IMR-90 (cell line): ENCODE measurements around the gene MSH3. TPM values are rescaled to one million over a fixed set of nuclear protein-coding genes. Genes with fewer than 3 reads are reported as not detected.

ENCODE experiments used
- ATAC-seq: fragments of 200-7000 bp; cut with Tn5 transposase; 2 replicates; pipeline ENCODE4 v1.9.1; 2020; ENCODE audit warnings: low read depth, mild to moderate bottlenecking, moderate library complexity
- BruUV-seq: library from RNA; stranded (reverse); fragments of 400-500 nt; replicated peaks from 2 replicates; lab custom pipeline; 2021; lab: Mats Ljungman, UMichigan
- CTCF ChIA-PET: fragments of 300-600 bp; formaldehyde crosslinking; extraction: SDS; loops from one replicate; lab custom pipeline; 2021; ENCODE audit warnings: antibody characterized with exemption; lab: Yijun Ruan, JAX
- POLR2A ChIA-PET: fragments of 300-600 bp; sonication (Branson Sonifier 250); formaldehyde crosslinking; loops from one replicate; lab custom pipeline; 2022; ENCODE audit warnings: antibody characterized with exemption; ENCODE audit not compliant: unreplicated experiment; lab: Charles Lee
- DNase-seq: peaks from one replicate; pipeline ENCODE4 v3.0.0; 2013
- H2AFZ ChIP-seq: replicated peaks from 2 replicates; pipeline ENCODE3; 2013; ENCODE audit warnings: low read length, mild to moderate bottlenecking; ENCODE audit not compliant: poor library complexity
- H2AK5ac ChIP-seq: 2 replicates; pipeline ENCODE4 v1.6.1; 2013; ENCODE audit warnings: low read depth, low read length, inconsistent platforms
- H2AK9ac ChIP-seq: replicated peaks from 2 replicates; pipeline ENCODE3; 2013; ENCODE audit warnings: mild to moderate bottlenecking, low read depth, low read length, moderate library complexity; ENCODE audit not compliant: poor library complexity
- H2BK120ac ChIP-seq: 2 replicates; pipeline ENCODE4 v1.6.1; 2013; ENCODE audit warnings: low read depth, low read length, inconsistent platforms
- H2BK15ac ChIP-seq: 3 replicates; pipeline ENCODE4 v1.6.1; 2013; ENCODE audit warnings: low read depth, low read length, inconsistent platforms
- H2BK20ac ChIP-seq: 2 replicates; pipeline ENCODE4 v1.6.1; 2013; ENCODE audit warnings: low read depth, mild to moderate bottlenecking, inconsistent platforms, low read length, moderate library complexity
- H2BK5ac ChIP-seq: 2 replicates; pipeline ENCODE4 v1.6.1; 2013; ENCODE audit warnings: mild to moderate bottlenecking, low read depth, low read length, inconsistent platforms; ENCODE audit not compliant: poor library complexity, severe bottlenecking
- H3K14ac ChIP-seq: replicated peaks from 2 replicates; pipeline ENCODE4 v1.6.1; 2013; ENCODE audit warnings: low read depth, low read length, inconsistent platforms
- H3K18ac ChIP-seq: 2 replicates; pipeline ENCODE4 v1.6.1; 2013; ENCODE audit warnings: low read depth, low read length, control low read depth
- H3K23ac ChIP-seq: 2 replicates; pipeline ENCODE4 v1.6.1; 2013; ENCODE audit warnings: low read depth, low read length, inconsistent platforms
- H3K27ac ChIP-seq: 2 replicates; pipeline ENCODE4 v1.5.1; 2013; ENCODE audit warnings: mild to moderate bottlenecking, control low read depth, low read length; ENCODE audit not compliant: insufficient read depth
- H3K27me3 ChIP-seq: 2 replicates; pipeline ENCODE4 v1.6.1; 2013; ENCODE audit warnings: low read length; ENCODE audit not compliant: control insufficient read depth, insufficient read depth
- H3K36me3 ChIP-seq: 2 replicates; pipeline ENCODE4 v1.6.1; 2013; ENCODE audit warnings: low read length, mixed read lengths; ENCODE audit not compliant: control insufficient read depth, insufficient read depth
- H3K4ac ChIP-seq: 2 replicates; pipeline ENCODE4 v1.6.1; 2013; ENCODE audit warnings: low read depth, low read length, inconsistent platforms
- H3K4me1 ChIP-seq: 2 replicates; pipeline ENCODE4 v1.6.1; 2013; ENCODE audit warnings: low read length, mixed read lengths; ENCODE audit not compliant: control insufficient read depth, insufficient read depth
- H3K4me2 ChIP-seq: 2 replicates; pipeline ENCODE4 v1.6.1; 2013; ENCODE audit warnings: low read depth, mild to moderate bottlenecking, control low read depth, low read length, moderate library complexity
- H3K4me3 ChIP-seq: 2 replicates; pipeline ENCODE4 v1.5.1; 2013; ENCODE audit warnings: low read depth, mild to moderate bottlenecking, control low read depth, low read length, moderate library complexity; ENCODE audit not compliant: insufficient read depth
- H3K56ac ChIP-seq: 2 replicates; pipeline ENCODE4 v1.6.1; 2013; ENCODE audit warnings: low read length, inconsistent platforms; ENCODE audit not compliant: insufficient read depth; ENCODE audit errors: extremely low read depth
- H3K79me1 ChIP-seq, 2 experiments: 2 replicates each; pipeline ENCODE4 v1.6.1; 2013; ENCODE audit warnings: low read length in 2 of 2, inconsistent platforms in 1 of 2, low read depth in 1 of 2
- H3K9ac ChIP-seq: 2 replicates; pipeline ENCODE4 v1.6.1; 2013; ENCODE audit warnings: low read depth, low read length, control low read depth
- H3K9me1 ChIP-seq: 2 replicates; pipeline ENCODE4 v1.6.1; 2013; ENCODE audit warnings: low read length, inconsistent platforms; ENCODE audit not compliant: insufficient read depth
- H3K9me3 ChIP-seq: 2 replicates; pipeline ENCODE4 v1.6.1; 2013; ENCODE audit warnings: low read length; ENCODE audit not compliant: control insufficient read depth, insufficient read depth
- H4K20me1 ChIP-seq: 2 replicates; pipeline ENCODE4 v1.6.1; 2013; ENCODE audit warnings: low read length, inconsistent platforms; ENCODE audit not compliant: insufficient read depth
- H4K5ac ChIP-seq: 2 replicates; pipeline ENCODE4 v1.6.1; 2013; ENCODE audit warnings: mild to moderate bottlenecking, low read depth, low read length, control low read depth
- H4K8ac ChIP-seq, 2 experiments: 2 replicates each; pipeline ENCODE4 v1.6.1; 2013; ENCODE audit warnings: low read depth in 2 of 2, low read length in 2 of 2, control low read depth in 1 of 2, inconsistent platforms in 1 of 2
- H4K91ac ChIP-seq: 2 replicates; pipeline ENCODE4 v1.6.1; 2013; ENCODE audit warnings: low read depth, low read length, inconsistent platforms; ENCODE audit not compliant: insufficient read depth
- CEBPB ChIP-seq: IDR thresholded peaks from 2 replicates; pipeline ENCODE4 v1.6.1; 2012; ENCODE audit warnings: low read depth, low read length, improper control_type of control experiment
- MAFK ChIP-seq: IDR thresholded peaks from 2 replicates; pipeline ENCODE4 v1.6.1; 2012; ENCODE audit warnings: low read depth, low read length, improper control_type of control experiment
- MAZ ChIP-seq: IDR thresholded peaks from 2 replicates; pipeline ENCODE4 v1.6.1; 2012; ENCODE audit warnings: low read depth, mild to moderate bottlenecking, low read length, improper control_type of control experiment, moderate library complexity, borderline replicate concordance
- MXI1 ChIP-seq: IDR thresholded peaks from 2 replicates; pipeline ENCODE4 v1.6.1; 2012; ENCODE audit warnings: low read depth, mild to moderate bottlenecking, low read length, moderate library complexity, borderline replicate concordance
- NFE2L2 ChIP-seq: fragments of 150-350 bp; IDR thresholded peaks from 2 replicates; pipeline ENCODE4 v1.6.1; 2016; ENCODE audit warnings: low read depth, mild to moderate bottlenecking, low read length
- RCOR1 ChIP-seq: IDR thresholded peaks from 2 replicates; pipeline ENCODE4 v1.6.1; 2012; ENCODE audit warnings: mild to moderate bottlenecking, low read length, improper control_type of control experiment; ENCODE audit not compliant: insufficient replicate concordance
- RFX5 ChIP-seq: IDR thresholded peaks from 2 replicates; pipeline ENCODE4 v1.8.0; 2012; ENCODE audit warnings: low read depth, mild to moderate bottlenecking, low read length, moderate library complexity
- SMC3 ChIP-seq: fragments of 150-350 bp; IDR thresholded peaks from 2 replicates; pipeline ENCODE4 v1.6.1; 2016; ENCODE audit warnings: low read depth, mild to moderate bottlenecking, antibody characterized with exemption, low read length, moderate library complexity
- WGBS, 2 experiments: methylation state at CpG; one replicate each; pipeline versions ENCODE4 v1.1.5 to v1.1.7; 2013; ENCODE audit warnings: missing lambda C conversion rate in 2 of 2; ENCODE audit not compliant: insufficient read length in 1 of 2; ENCODE audit errors: extremely low coverage in 2 of 2; 5-methylcytosine and 5-hydroxymethylcytosine counted together
- dilution Hi-C: fragments of 300-500 bp; cut with HindIII; formaldehyde crosslinking; loops from one replicate; pipeline ENCODE4 v1.14.3; 2018; ENCODE audit warnings: low sequenced_read_pairs; ENCODE audit not compliant: unreplicated experiment
- in situ Hi-C: fragments of 300-500 bp; cut with MboI; formaldehyde crosslinking; loops from 3 replicates; pipeline ENCODE4 v1.14.3; 2019; ENCODE audit warnings: low sequenced_read_pairs, inconsistent platforms, mixed read lengths
- intact Hi-C: fragments of 100-400 bp; cut with micrococcal nuclease; formaldehyde crosslinking; loops from 2 replicates; pipeline ENCODE4 v1.10.0; 2022
- polyA plus RNA-seq, 3 experiments: library from polyadenylated mRNA; depleted of rRNA; stranded (reverse); fragments of >200 nt; gene quantifications; 2 replicates each; pipeline ENCODE4 v1.2.3, GENCODE V29; 2012; ENCODE audit warnings: low replicate concordance in 1 of 3
- total RNA-seq: library from RNA; depleted of rRNA; stranded (reverse); fragments of >200 nt; gene quantifications from 2 replicates; pipeline ENCODE4 v1.2.3, GENCODE V29; 2012
- TF ChIP-seq, protein P1 (sequence below): fragments of 150-350 bp; IDR thresholded peaks from 2 replicates; pipeline ENCODE4 v1.6.1; 2017; ENCODE audit warnings: mild to moderate bottlenecking, antibody characterized with exemption, low read length, low read depth
- TF ChIP-seq, protein P2 (sequence below): fragments of 150-350 bp; IDR thresholded peaks from 2 replicates; pipeline ENCODE4 v1.6.1; 2016; ENCODE audit warnings: low read depth, mild to moderate bottlenecking, low read length, moderate library complexity, borderline replicate concordance
- TF ChIP-seq, protein P3 (sequence below): conservative IDR thresholded peaks from 2 replicates; pipeline ENCODE4 v1.5.1; 2012; ENCODE audit warnings: mild to moderate bottlenecking, low read depth, low read length, improper control_type of control experiment

Gene MSH3
- total and polyA plus RNA-seq, 2 of the 4 experiments (the other 2 are of a cell fraction), result 4.6 to 13.3 TPM

DNA sequence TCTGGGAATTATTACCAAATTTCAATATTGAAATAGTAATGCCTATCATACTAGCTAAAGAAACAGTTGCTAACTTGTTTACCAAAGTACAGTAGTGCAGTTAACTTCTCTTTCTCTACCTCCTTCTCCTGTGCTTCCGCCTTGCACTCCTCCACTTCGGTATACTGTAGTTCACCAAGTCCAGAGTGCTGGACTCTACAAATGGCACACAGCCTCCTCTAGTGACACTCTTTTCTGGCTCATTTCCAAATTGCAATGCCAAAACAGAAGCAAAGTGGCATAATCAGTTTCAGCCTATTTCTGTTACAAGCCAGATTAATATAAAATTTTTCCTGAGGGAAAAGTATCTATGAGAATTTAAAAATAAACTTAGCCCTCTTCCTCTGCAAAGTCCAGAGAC lies 219.7 kb downstream of the MSH3 start:
- Histone ChIP-seq H3K4me2 (no peak overlapping the region), H4K5ac (no peak overlapping the region), H3K18ac (no peak overlapping the region), H2BK5ac (no peak overlapping the region), H3K27ac (no peak overlapping the region), H3K36me3 (peaks cover 15% of the 10 kb centered on the region), H3K56ac (no peak overlapping the region), H4K91ac (no peak overlapping the region), H3K9ac (no peak overlapping the region), H4K8ac (no peak overlapping the region), H2AK9ac (no peak overlapping the region), H3K9me3 (no peaks in the 10 kb centered on the region), H3K4me1 (peaks cover 2% of the 10 kb centered on the region; the same call in 1 of the 2 replicates), H3K4me3 (no peak overlapping the region), H3K9me1 (peaks cover 3% of the 10 kb centered on the region; the same call in 1 of the 2 replicates), H2BK15ac (no peak overlapping the region), H2AK5ac (no peak overlapping the region), H3K4ac (no peak overlapping the region), H2AFZ (no peak overlapping the region), H3K79me1 (no peaks in the 10 kb centered on the region), H3K14ac (no peak overlapping the region), H2BK120ac (no peak overlapping the region), H3K23ac (no peak overlapping the region), H4K20me1 (no peaks in the 10 kb centered on the region), H2BK20ac (no peak overlapping the region), H3K27me3 (no peaks in the 10 kb centered on the region)
- CTCF ChIA-PET, result no interaction called here
- TF ChIP-seq NFE2L2, result no peak
- TF ChIP-seq RCOR1, result no peak
- TF ChIP-seq CEBPB, result no peak
- no peak for TF ChIP-seq MAFK
- no peak for TF ChIP-seq RFX5
- TF ChIP-seq, protein P1, sequence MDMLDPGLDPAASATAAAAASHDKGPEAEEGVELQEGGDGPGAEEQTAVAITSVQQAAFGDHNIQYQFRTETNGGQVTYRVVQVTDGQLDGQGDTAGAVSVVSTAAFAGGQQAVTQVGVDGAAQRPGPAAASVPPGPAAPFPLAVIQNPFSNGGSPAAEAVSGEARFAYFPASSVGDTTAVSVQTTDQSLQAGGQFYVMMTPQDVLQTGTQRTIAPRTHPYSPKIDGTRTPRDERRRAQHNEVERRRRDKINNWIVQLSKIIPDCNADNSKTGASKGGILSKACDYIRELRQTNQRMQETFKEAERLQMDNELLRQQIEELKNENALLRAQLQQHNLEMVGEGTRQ, result no peak
- TF ChIP-seq, protein P2, sequence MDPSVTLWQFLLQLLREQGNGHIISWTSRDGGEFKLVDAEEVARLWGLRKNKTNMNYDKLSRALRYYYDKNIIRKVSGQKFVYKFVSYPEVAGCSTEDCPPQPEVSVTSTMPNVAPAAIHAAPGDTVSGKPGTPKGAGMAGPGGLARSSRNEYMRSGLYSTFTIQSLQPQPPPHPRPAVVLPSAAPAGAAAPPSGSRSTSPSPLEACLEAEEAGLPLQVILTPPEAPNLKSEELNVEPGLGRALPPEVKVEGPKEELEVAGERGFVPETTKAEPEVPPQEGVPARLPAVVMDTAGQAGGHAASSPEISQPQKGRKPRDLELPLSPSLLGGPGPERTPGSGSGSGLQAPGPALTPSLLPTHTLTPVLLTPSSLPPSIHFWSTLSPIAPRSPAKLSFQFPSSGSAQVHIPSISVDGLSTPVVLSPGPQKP, result no peak
- no peak for TF ChIP-seq MXI1
- no peak for TF ChIP-seq MAZ
- no peak for TF ChIP-seq SMC3
- TF ChIP-seq, protein P3, sequence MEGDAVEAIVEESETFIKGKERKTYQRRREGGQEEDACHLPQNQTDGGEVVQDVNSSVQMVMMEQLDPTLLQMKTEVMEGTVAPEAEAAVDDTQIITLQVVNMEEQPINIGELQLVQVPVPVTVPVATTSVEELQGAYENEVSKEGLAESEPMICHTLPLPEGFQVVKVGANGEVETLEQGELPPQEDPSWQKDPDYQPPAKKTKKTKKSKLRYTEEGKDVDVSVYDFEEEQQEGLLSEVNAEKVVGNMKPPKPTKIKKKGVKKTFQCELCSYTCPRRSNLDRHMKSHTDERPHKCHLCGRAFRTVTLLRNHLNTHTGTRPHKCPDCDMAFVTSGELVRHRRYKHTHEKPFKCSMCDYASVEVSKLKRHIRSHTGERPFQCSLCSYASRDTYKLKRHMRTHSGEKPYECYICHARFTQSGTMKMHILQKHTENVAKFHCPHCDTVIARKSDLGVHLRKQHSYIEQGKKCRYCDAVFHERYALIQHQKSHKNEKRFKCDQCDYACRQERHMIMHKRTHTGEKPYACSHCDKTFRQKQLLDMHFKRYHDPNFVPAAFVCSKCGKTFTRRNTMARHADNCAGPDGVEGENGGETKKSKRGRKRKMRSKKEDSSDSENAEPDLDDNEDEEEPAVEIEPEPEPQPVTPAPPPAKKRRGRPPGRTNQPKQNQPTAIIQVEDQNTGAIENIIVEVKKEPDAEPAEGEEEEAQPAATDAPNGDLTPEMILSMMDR, result no peak
- WGBS, 2 experiments, result no CpG with 5 or more reads among the region's 2 CpGs
- in situ Hi-C loops, result no loop called here
- ATAC-seq, result no peak
- no TSS peak for BruUV-seq
- no peak for DNase-seq
- dilution Hi-C loops, result no loop called here
- intact Hi-C loops, result no loop called here
- POLR2A ChIA-PET, result no interaction called here
